SK-N-SH (cell line): ENCODE results near the gene HERC4. TPM values are rescaled to one million over a fixed set of nuclear protein-coding genes. Genes with fewer than 3 reads are reported as not detected.

Source experiments
- CTCF ChIA-PET: fragments of 300-600, 350-600 bp; formaldehyde crosslinking; extraction: SDS; loops from one replicate; lab custom pipeline; 2021; lab: Yijun Ruan, JAX
- POLR2A ChIA-PET: fragments of 350-600 bp; sonication (Branson Sonifier 250); formaldehyde crosslinking; extraction: SDS; loops from one replicate; lab custom pipeline; 2020; ENCODE audit warnings: antibody characterized with exemption, inconsistent platforms; lab: Yijun Ruan, JAX
- DNase-seq: peaks from one replicate; pipeline ENCODE4 v3.0.0; 2012
- H2AFZ ChIP-seq: fragments of 200-600 bp; sonication (generic); 2 replicates; pipeline ENCODE4 v1.8.1; 2016; ENCODE audit warnings: antibody characterized with exemption, mild to moderate bottlenecking, low read depth
- H3F3A ChIP-seq: fragments of 200-600 bp; sonication (generic); replicated peaks from 2 replicates; pipeline ENCODE3; 2016; ENCODE audit warnings: antibody characterized with exemption, mild to moderate bottlenecking; ENCODE audit not compliant: insufficient read depth
- H3K27ac ChIP-seq, 2 experiments: fragments of 200-500 bp in 1 of 2; fragments of 200-600 bp in 1 of 2; sonication (Bioruptor generic) in 1 of 2; sonication (generic), shearing (Covaris generic) in 1 of 2; 2 replicates each; pipeline versions ENCODE4 v1.5.1 to v1.6.1; 2014 to 2016; ENCODE audit warnings: low read depth in 2 of 2, inconsistent platforms in 1 of 2, low read length in 1 of 2, mild to moderate bottlenecking in 1 of 2, mixed read lengths in 1 of 2
- H3K27me3 ChIP-seq: fragments of 200-600 bp; sonication (generic), shearing (Covaris generic); 2 replicates; pipeline ENCODE4 v1.6.1; 2016; ENCODE audit warnings: mixed run types; ENCODE audit not compliant: insufficient read depth
- H3K36me3 ChIP-seq, 2 experiments: fragments of 200-500 bp in 1 of 2; fragments of 200-600 bp in 1 of 2; sonication (Bioruptor generic) in 1 of 2; sonication (generic) in 1 of 2; replicated peaks in 1 of 2; 2 replicates each; pipeline versions ENCODE3 to v1.5.1; 2014 to 2016; ENCODE audit warnings: low read length in 1 of 2, mild to moderate bottlenecking in 1 of 2; ENCODE audit not compliant: insufficient read depth in 2 of 2, control insufficient read depth in 1 of 2
- H3K4me1 ChIP-seq, 2 experiments: fragments of 200-500 bp in 1 of 2; fragments of 200-600 bp in 1 of 2; sonication (Bioruptor generic) in 1 of 2; sonication (generic), shearing (Covaris generic) in 1 of 2; 2 replicates each; pipeline versions ENCODE4 v1.5.1 to v1.6.1; 2014 to 2016; ENCODE audit warnings: low read depth in 1 of 2, low read length in 1 of 2, mixed run types in 1 of 2; ENCODE audit not compliant: insufficient read depth in 2 of 2, control insufficient read depth in 1 of 2
- H3K4me2 ChIP-seq: fragments of 200-600 bp; sonication (generic), shearing (Covaris generic); 2 replicates; pipeline ENCODE4 v1.6.1; 2017; ENCODE audit warnings: mixed run types
- H3K4me3 ChIP-seq, 2 experiments: fragments of 200-500 bp in 1 of 2; fragments of 200-600 bp in 1 of 2; sonication (Bioruptor generic) in 1 of 2; sonication (generic), shearing (Covaris generic) in 1 of 2; 2 replicates each; pipeline versions ENCODE4 v1.5.1 to v1.8.1; 2014 to 2016; ENCODE audit warnings: low read depth in 2 of 2, inconsistent platforms in 1 of 2, low read length in 1 of 2, mild to moderate bottlenecking in 1 of 2, mixed read lengths in 1 of 2, moderate library complexity in 1 of 2
- H3K79me2 ChIP-seq: fragments of 200-600 bp; sonication (generic); 2 replicates; pipeline ENCODE4 v1.8.1; 2017; ENCODE audit warnings: mild to moderate bottlenecking; ENCODE audit not compliant: insufficient read depth
- H3K9ac ChIP-seq: fragments of 200-600 bp; sonication (generic); 2 replicates; pipeline ENCODE4 v1.6.1; 2017; ENCODE audit warnings: mixed run types
- H3K9me2 ChIP-seq: fragments of 200-600 bp; sonication (generic); 2 replicates; pipeline ENCODE4 v1.6.1; 2017; ENCODE audit warnings: mixed run types
- H3K9me3 ChIP-seq: fragments of 200-600 bp; sonication (generic); 2 replicates; pipeline ENCODE4 v1.6.1; 2017; ENCODE audit warnings: mixed run types, mild to moderate bottlenecking, moderate library complexity
- H4K20me1 ChIP-seq: fragments of 200-600 bp; sonication (generic); 2 replicates; pipeline ENCODE4 v1.6.1; 2017; ENCODE audit warnings: mild to moderate bottlenecking, mixed run types; ENCODE audit not compliant: insufficient read depth
- CHD2 ChIP-seq: fragments of 150-350 bp; IDR thresholded peaks from 2 replicates; pipeline ENCODE4 v1.6.1; 2018; ENCODE audit warnings: low read length; ENCODE audit not compliant: partially characterized antibody
- CTCF ChIP-seq: fragments of 200-600 bp; sonication (generic); IDR thresholded peaks from 2 replicates; pipeline ENCODE4 v1.6.1; 2017; ENCODE audit warnings: antibody characterized with exemption, mild to moderate bottlenecking, moderate library complexity
- EP300 ChIP-seq, 2 experiments: IDR thresholded peaks; 2 replicates each; pipeline versions ENCODE4 v1.4.0 to v1.6.1; 2012; ENCODE audit warnings: borderline replicate concordance in 1 of 2, low read depth in 1 of 2, low read length in 1 of 2
- EZH2phosphoT487 ChIP-seq: fragments of 200-600 bp; sonication (generic); IDR thresholded peaks from 2 replicates; pipeline ENCODE4 v1.6.1; 2017; ENCODE audit warnings: low read depth, mixed run types, mild to moderate bottlenecking, antibody characterized with exemption, moderate library complexity, borderline replicate concordance
- FOSL2 ChIP-seq: IDR thresholded peaks from 2 replicates; pipeline ENCODE4 v1.4.0; 2012; ENCODE audit warnings: low read depth, mild to moderate bottlenecking, moderate library complexity, borderline replicate concordance
- FOXJ3 ChIP-seq: sonication (generic); formaldehyde crosslinking; IDR thresholded peaks from 2 replicates; pipeline ENCODE4 v1.5.1; 2020; ENCODE audit warnings: mild to moderate bottlenecking, missing genetic modification reagents
- GABPA ChIP-seq: IDR thresholded peaks from 2 replicates; pipeline ENCODE4 v1.4.0; 2012; ENCODE audit warnings: low read depth, mild to moderate bottlenecking
- IRF3 ChIP-seq: fragments of 150-350 bp; IDR thresholded peaks from 2 replicates; pipeline ENCODE4 v1.6.1; 2016; ENCODE audit warnings: mild to moderate bottlenecking, low read depth, low read length
- MEF2A ChIP-seq: IDR thresholded peaks from 2 replicates; pipeline ENCODE4 v1.4.0; 2012; ENCODE audit warnings: low read depth, borderline replicate concordance
- NRF1 ChIP-seq: IDR thresholded peaks from 2 replicates; pipeline ENCODE4 v1.6.1; 2012; ENCODE audit warnings: low read depth, mild to moderate bottlenecking, low read length
- RCOR1 ChIP-seq: fragments of 150-350 bp; IDR thresholded peaks from 2 replicates; pipeline ENCODE4 v1.6.1; 2017; ENCODE audit warnings: antibody characterized with exemption, low read length
- REST ChIP-seq: IDR thresholded peaks from 2 replicates; pipeline ENCODE4 v1.6.1; 2012; ENCODE audit warnings: mild to moderate bottlenecking, low read depth, low read length, moderate library complexity
- RXRA ChIP-seq: IDR thresholded peaks from 2 replicates; pipeline ENCODE4 v1.4.0; 2012; ENCODE audit warnings: low read depth, mild to moderate bottlenecking, borderline replicate concordance
- SIN3A ChIP-seq: IDR thresholded peaks from 2 replicates; pipeline ENCODE4 v1.6.1; 2012; ENCODE audit warnings: low read depth, mild to moderate bottlenecking, low read length, moderate library complexity, borderline replicate concordance
- SMC3 ChIP-seq: IDR thresholded peaks from 2 replicates; pipeline ENCODE4 v1.6.1; 2012; ENCODE audit warnings: low read depth, low read length, improper control_type of control experiment
- TCF12 ChIP-seq: IDR thresholded peaks from 2 replicates; pipeline ENCODE4 v1.4.0; 2012
- USF2 ChIP-seq: fragments of 150-350 bp; IDR thresholded peaks from 2 replicates; pipeline ENCODE4 v1.6.1; 2017; ENCODE audit warnings: antibody characterized with exemption, low read length, low read depth, borderline replicate concordance
- YY1 ChIP-seq: IDR thresholded peaks from 2 replicates; pipeline ENCODE4 v1.4.0; 2012; ENCODE audit warnings: low read depth, mild to moderate bottlenecking
- WGBS: methylation state at CpG from one replicate; pipeline ENCODE4 v1.1.6; 2017; ENCODE audit warnings: low lambda C conversion rate; 5-methylcytosine and 5-hydroxymethylcytosine counted together
- polyA plus RNA-seq, 3 experiments: library from polyadenylated mRNA; depleted of rRNA; stranded (reverse); fragments of >200 nt; gene quantifications; 2 replicates each; pipeline ENCODE4 v1.2.3, GENCODE V29; 2012

The HERC4 gene
- polyA plus RNA-seq, 1 of the 3 experiments (the other 2 are of a cell fraction): 16.2 TPM

- no peak for TF ChIP-seq FOXJ3 (CRISPR knock-in tag)
- no peak for TF ChIP-seq NRF1
- no peak for TF ChIP-seq EZH2phosphoT487
- TF ChIP-seq RCOR1: no peak
These were observed 171.5 kb downstream of the HERC4 start (continued) for GRCh38 chr10:67903581-67903980.

GRCh38 chr10:67893637-67894036, 181.4 kb downstream of the HERC4 start:
- Histone ChIP-seq H3K36me3 (peaks cover 31 to 83% of the 10 kb centered on the region in 2 experiments), H3K4me2 (no peak overlapping the region), H3K9ac (no peak overlapping the region), H3K27me3 (no peaks in the 10 kb centered on the region), H3K4me1 (no peaks in the 10 kb centered on the region), H3K9me3 (no peaks in the 10 kb centered on the region), H4K20me1 (no peaks in the 10 kb centered on the region), H3K9me2 (no peaks in the 10 kb centered on the region), H3K79me2 (peaks cover 83% of the 10 kb centered on the region), H2AFZ (no peak overlapping the region)
- POLR2A ChIA-PET: no interaction called here
- DNase-seq: no peak
- WGBS: 93% methylated on average over 14 of the region's 14 CpGs
- TF ChIP-seq NRF1 (no peak), USF2 (no peak), CHD2 (no peak), IRF3 (no peak), YY1 (no peak), MEF2A (no peak), FOSL2 (no peak), GABPA (no peak), CTCF (no peak), FOXJ3 (CRISPR knock-in tag) (no peak), RCOR1 (no peak), REST (no peak), SIN3A (no peak), TCF12 (no peak), EP300 (IDR thresholded peaks at IDR 0.05; ENCODE audit: borderline replicate concordance in 1 of 2, low read depth in 1 of 2, low read length in 1 of 2) (no peak), RXRA (no peak), SMC3 (no peak)
- TF ChIP-seq, all 33 proteins: peak for 0
- no peak overlapping the region for H3K27ac ChIP-seq
- no peaks in the 10 kb centered on the region for H3F3A ChIP-seq
- CTCF ChIA-PET: no interaction called here
- H3K4me3 ChIP-seq: no peak overlapping the region
